Loucy (cell line): ENCODE data around the gene FKBP5.

Source experiments
- EZH2phosphoT487 ChIP-seq: fragments of 200-600 bp; IDR thresholded peaks from 2 replicates; pipeline ENCODE4 v1.6.1; 2018; ENCODE audit warnings: antibody characterized with exemption, mild to moderate bottlenecking, moderate library complexity, borderline replicate concordance
- TF ChIP-seq, protein P1 (sequence below): fragments of 200-600 bp; sonication (generic); conservative IDR thresholded peaks from 2 replicates; pipeline ENCODE4 v1.5.1; 2014; ENCODE audit warnings: mild to moderate bottlenecking, antibody characterized with exemption, low read length

DNA sequence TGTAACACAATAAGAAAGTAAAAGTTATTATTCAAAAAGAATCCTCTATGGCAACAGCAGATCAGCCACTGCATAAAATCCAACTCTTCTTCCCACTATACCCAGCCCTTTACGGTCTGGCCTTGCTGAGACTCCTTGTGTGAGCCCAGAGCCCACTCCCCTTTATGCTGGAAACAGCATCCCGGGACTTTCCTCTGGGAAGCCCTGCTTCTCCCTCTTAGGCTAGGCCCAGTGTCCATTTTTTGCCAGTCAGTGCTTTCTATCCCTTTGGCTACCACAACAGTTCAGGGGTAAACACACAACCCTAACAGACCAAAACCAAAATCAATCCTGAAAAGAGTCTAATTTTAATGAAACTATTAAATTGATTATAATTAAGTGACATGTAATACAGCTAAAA, 20.6 kb downstream of the FKBP5 start:
- TF ChIP-seq, protein P1, sequence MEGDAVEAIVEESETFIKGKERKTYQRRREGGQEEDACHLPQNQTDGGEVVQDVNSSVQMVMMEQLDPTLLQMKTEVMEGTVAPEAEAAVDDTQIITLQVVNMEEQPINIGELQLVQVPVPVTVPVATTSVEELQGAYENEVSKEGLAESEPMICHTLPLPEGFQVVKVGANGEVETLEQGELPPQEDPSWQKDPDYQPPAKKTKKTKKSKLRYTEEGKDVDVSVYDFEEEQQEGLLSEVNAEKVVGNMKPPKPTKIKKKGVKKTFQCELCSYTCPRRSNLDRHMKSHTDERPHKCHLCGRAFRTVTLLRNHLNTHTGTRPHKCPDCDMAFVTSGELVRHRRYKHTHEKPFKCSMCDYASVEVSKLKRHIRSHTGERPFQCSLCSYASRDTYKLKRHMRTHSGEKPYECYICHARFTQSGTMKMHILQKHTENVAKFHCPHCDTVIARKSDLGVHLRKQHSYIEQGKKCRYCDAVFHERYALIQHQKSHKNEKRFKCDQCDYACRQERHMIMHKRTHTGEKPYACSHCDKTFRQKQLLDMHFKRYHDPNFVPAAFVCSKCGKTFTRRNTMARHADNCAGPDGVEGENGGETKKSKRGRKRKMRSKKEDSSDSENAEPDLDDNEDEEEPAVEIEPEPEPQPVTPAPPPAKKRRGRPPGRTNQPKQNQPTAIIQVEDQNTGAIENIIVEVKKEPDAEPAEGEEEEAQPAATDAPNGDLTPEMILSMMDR: no peak
- no peak for TF ChIP-seq EZH2phosphoT487
